ENCODE measurements around the gene SRSF9. TPM values are rescaled to one million over a fixed set of nuclear protein-coding genes. Genes with fewer than 3 reads are reported as not detected.

Gene SRSF9
- total RNA-seq, 1 experiment from 2014 or later = 302 TPM

- H3K9ac ChIP-seq (ENCODE audit: extremely low read depth, insufficient read length, low read length) = no peak overlapping the region
- TF ChIP-seq, protein P1, sequence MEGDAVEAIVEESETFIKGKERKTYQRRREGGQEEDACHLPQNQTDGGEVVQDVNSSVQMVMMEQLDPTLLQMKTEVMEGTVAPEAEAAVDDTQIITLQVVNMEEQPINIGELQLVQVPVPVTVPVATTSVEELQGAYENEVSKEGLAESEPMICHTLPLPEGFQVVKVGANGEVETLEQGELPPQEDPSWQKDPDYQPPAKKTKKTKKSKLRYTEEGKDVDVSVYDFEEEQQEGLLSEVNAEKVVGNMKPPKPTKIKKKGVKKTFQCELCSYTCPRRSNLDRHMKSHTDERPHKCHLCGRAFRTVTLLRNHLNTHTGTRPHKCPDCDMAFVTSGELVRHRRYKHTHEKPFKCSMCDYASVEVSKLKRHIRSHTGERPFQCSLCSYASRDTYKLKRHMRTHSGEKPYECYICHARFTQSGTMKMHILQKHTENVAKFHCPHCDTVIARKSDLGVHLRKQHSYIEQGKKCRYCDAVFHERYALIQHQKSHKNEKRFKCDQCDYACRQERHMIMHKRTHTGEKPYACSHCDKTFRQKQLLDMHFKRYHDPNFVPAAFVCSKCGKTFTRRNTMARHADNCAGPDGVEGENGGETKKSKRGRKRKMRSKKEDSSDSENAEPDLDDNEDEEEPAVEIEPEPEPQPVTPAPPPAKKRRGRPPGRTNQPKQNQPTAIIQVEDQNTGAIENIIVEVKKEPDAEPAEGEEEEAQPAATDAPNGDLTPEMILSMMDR (conservative IDR thresholded peaks at IDR 0.05) = no peak
- no peaks in the 10 kb centered on the region for H4K20me1 ChIP-seq (ENCODE audit: control insufficient read depth, insufficient read depth, insufficient read length)
These were observed 21.4 kb upstream of the SRSF9 start for GRCh38 chr12:120490833-120491512.

More at GRCh38 chr12:120490833-120491512, 21.4 kb upstream of the SRSF9 start:
- no peaks in the 10 kb centered on the region for H3K9me3 ChIP-seq (ENCODE audit: control insufficient read depth, low read depth, low read length)
- H4K5ac ChIP-seq (ENCODE audit: insufficient read length, low read depth, low read length) = no peak overlapping the region
- no peak overlapping the region for H3K4me2 ChIP-seq (ENCODE audit: insufficient read depth, insufficient read length, low read length)
- no peak overlapping the region for H2BK5ac ChIP-seq (ENCODE audit: insufficient read length, low read length)
- H4K91ac ChIP-seq (ENCODE audit: insufficient read length, low read depth, low read length) = no peak overlapping the region
- H3T11ph ChIP-seq (ENCODE audit: low read length) = no peak overlapping the region
- H3K4me1 ChIP-seq (ENCODE audit: insufficient read depth, low read length) = no peaks in the 10 kb centered on the region
- no peaks in the 10 kb centered on the region for H3K79me2 ChIP-seq (ENCODE audit: insufficient read depth, low read length)
- Mint-ChIP-seq H3K36me3 (ENCODE audit: insufficient read depth in 1 of 3, low read depth in 3 of 3) (peaks cover 0 to 11% (median 6%) of the 10 kb centered on the region in 3 experiments; a peak in 5 of 7 replicates), H3K4me3 (no peak overlapping the region), H3K4me1 (peaks cover 9 to 10% of the 10 kb centered on the region in 2 experiments), H3K27ac (peak overlapping the region in 2 of 3 experiments; percentile 21 to 91; a peak in 2 of 7 replicates), H3K9me3 (no peaks in the 10 kb centered on the region), H3K27me3 (ENCODE audit: low read depth) (no peaks in the 10 kb centered on the region)
- no peak overlapping the region for H2AFZ ChIP-seq (ENCODE audit: low read length)
- no peak overlapping the region for H2AK5ac ChIP-seq (ENCODE audit: insufficient read length, low read length)
- H3K14ac ChIP-seq (ENCODE audit: insufficient read depth, low read length) = no peak overlapping the region
- no peak overlapping the region for H2BK20ac ChIP-seq (ENCODE audit: low read depth, low read length, poor library complexity, severe bottlenecking)
- no peak for DNase-seq
- no peak overlapping the region for H2BK12ac ChIP-seq (ENCODE audit: insufficient read length, low read depth, low read length)
- H3K27ac ChIP-seq (ENCODE audit: insufficient read length, low read depth, low read length) = no peak overlapping the region
- peaks cover 7% of the 10 kb centered on the region for H3K23me2 ChIP-seq (ENCODE audit: insufficient read length, low read depth, low read length, poor library complexity, severe bottlenecking)
- no peak overlapping the region for H3K18ac ChIP-seq (ENCODE audit: insufficient read length, low read depth, low read length)
- no CpG with 5 or more reads among the region's 2 CpGs for WGBS (ENCODE audit: extremely low coverage, insufficient read length, low lambda C conversion rate)
- H3K27me3 ChIP-seq (ENCODE audit: insufficient read depth, low read length) = no peaks in the 10 kb centered on the region
- no peak overlapping the region for H2BK120ac ChIP-seq (ENCODE audit: low read depth, low read length, poor library complexity, severe bottlenecking)
- H3K56ac ChIP-seq (ENCODE audit: insufficient read length, low read depth, low read length) = no peak overlapping the region
- no peak overlapping the region for H3K4ac ChIP-seq (ENCODE audit: low read depth, low read length)
- no peak overlapping the region for H4K8ac ChIP-seq (replicated peaks; ENCODE audit: insufficient read length, low read depth, low read length)
- no peaks in the 10 kb centered on the region for H3K79me1 ChIP-seq (ENCODE audit: insufficient read depth, low read depth, low read length, poor library complexity, severe bottlenecking)
- no peak overlapping the region for H3K23ac ChIP-seq (ENCODE audit: insufficient read length, low read depth, low read length)
- no peak overlapping the region for H2BK15ac ChIP-seq (ENCODE audit: low read depth, low read length)

Measured in H9 (cell line).